Measurements from ENCODE around the gene DNAJB14. TPM values are rescaled to one million over a fixed set of nuclear protein-coding genes. Genes with fewer than 3 reads are reported as not detected.

DNAJB14 gene
- total and polyA plus RNA-seq, 2 experiments from 2014 or later = 24.9 to 27.3 TPM

GRCh38 chr4:99894998-99895397 is 51.4 kb downstream of the DNAJB14 start:
- Histone ChIP-seq H3K27ac (ENCODE audit: low read depth) (peak overlapping the region; percentile 93), H3K9me2 (ENCODE audit: insufficient read depth) (no peaks in the 10 kb centered on the region), H3F3A (replicated peaks; ENCODE audit: low read depth) (peaks cover 4% of the 10 kb centered on the region; the same call in 1 of the 2 replicates), H2AFZ (peak overlapping the region; percentile 98; the same call in 1 of the 2 replicates), H4K20me1 (replicated peaks; ENCODE audit: insufficient read depth) (no peaks in the 10 kb centered on the region), H3K36me3 (ENCODE audit: insufficient read depth) (no peaks in the 10 kb centered on the region), H3K79me2 (replicated peaks; ENCODE audit: insufficient read depth) (peaks cover 28% of the 10 kb centered on the region), H3K27me3 (ENCODE audit: insufficient read depth) (no peaks in the 10 kb centered on the region), H3K4me1 (ENCODE audit: insufficient read depth) (no peaks in the 10 kb centered on the region), H3K4me3 (peak overlapping the region; percentile 92), H3K4me2 (peak overlapping the region; percentile 90)
- Mint-ChIP-seq H3K36me3 (ENCODE audit: low read depth) (no peaks in the 10 kb centered on the region), H3K4me1 (peaks cover 8% of the 10 kb centered on the region), H3K4me3 (peak overlapping the region; percentile 97), H3K27ac (peak overlapping the region; percentile 94; the same call in 1 of the 2 replicates), H3K27me3 (ENCODE audit: insufficient read depth, low read depth, poor library complexity) (no peaks in the 10 kb centered on the region), H3K9me3 (no peaks in the 10 kb centered on the region)
- no peak for DNase-seq (ENCODE audit: low spot score)
- TF ChIP-seq POLR2AphosphoS5 (IDR thresholded peaks at IDR 0.05; ENCODE audit: low read depth) (no peak), REST (IDR thresholded peaks at IDR 0.05; ENCODE audit: unreplicated experiment) (no peak), ZNF331 (CRISPR knock-in tag; IDR thresholded peaks at IDR 0.05; ENCODE audit: low read depth) (no peak), STAT1 (IDR thresholded peaks at IDR 0.05; ENCODE audit: unreplicated experiment) (no peak)
- TF ChIP-seq, protein P1, sequence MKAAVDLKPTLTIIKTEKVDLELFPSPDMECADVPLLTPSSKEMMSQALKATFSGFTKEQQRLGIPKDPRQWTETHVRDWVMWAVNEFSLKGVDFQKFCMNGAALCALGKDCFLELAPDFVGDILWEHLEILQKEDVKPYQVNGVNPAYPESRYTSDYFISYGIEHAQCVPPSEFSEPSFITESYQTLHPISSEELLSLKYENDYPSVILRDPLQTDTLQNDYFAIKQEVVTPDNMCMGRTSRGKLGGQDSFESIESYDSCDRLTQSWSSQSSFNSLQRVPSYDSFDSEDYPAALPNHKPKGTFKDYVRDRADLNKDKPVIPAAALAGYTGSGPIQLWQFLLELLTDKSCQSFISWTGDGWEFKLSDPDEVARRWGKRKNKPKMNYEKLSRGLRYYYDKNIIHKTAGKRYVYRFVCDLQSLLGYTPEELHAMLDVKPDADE (IDR thresholded peaks at IDR 0.05) = no peak
- ATAC-seq = no peak

DNA sequence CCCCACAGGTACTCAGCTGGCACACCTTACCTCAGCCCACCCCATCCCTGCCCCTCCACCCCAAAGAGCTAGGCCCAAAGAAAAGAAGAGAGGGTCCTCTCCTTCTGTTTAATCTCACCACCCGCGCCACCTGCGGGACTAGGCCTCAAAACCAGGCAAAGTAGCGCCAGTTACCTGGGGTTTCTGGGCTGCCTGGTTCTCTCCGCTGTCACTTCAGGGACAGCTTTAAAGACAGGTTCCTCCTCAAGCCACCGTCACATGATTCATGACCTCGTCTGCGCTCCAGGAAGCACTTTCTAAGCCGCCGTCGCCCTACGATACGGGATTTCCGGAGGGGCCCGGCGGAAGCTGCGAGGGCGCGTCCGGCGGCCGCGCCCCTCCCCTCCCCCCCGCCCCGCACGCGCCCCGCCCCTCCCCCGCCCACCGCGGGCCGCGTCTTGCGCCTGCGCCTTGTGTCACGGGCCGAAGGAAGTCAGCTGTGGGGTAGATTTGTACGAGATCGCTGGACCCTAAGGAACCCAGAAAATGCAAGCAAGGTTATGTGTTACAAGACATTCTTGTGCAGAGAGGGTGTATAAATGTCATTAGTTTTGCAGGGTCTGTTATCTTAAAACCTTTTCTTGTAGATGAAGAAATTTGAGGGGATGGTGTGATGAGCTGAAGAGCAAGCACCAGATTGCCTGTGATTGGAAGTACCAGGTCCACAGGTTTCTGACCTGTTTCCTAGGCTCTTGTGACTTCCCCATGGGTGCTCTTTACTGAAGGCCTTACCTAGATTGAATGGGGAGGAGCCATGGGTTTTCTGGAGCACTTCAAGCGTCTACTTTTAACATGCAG is 52.0 kb downstream of the DNAJB14 start, which contains the start of gene LAMTOR3:
Gene LAMTOR3, minus strand, starts transcription at position 267 of the 837 bp plus-strand sequence. CDS start 464 bp downstream, outside the sequence.
- Mint-ChIP-seq H3K27me3 (ENCODE audit: insufficient read depth, low read depth, poor library complexity) (no peaks in the 10 kb centered on the region), H3K36me3 (ENCODE audit: low read depth) (no peaks in the 10 kb centered on the region), H3K9me3 (no peaks in the 10 kb centered on the region), H3K27ac (peak within 1 kb of the TSS; percentile 94), H3K4me1 (peaks cover 8% of the 10 kb centered on the region), H3K4me3 (peak within 1 kb of the TSS; percentile 97)
- TF ChIP-seq, protein P1 (IDR thresholded peaks at IDR 0.05) = peak; percentile 86
- TF ChIP-seq JUNB (IDR thresholded peaks at IDR 0.05; ENCODE audit: unreplicated experiment) (no peak), CREB1 (CRISPR knock-in tag; IDR thresholded peaks at IDR 0.05; ENCODE audit: low read depth) (peak; percentile 82), POLR2AphosphoS5 (IDR thresholded peaks at IDR 0.05; ENCODE audit: low read depth) (peak; percentile 93), REST (IDR thresholded peaks at IDR 0.05; ENCODE audit: unreplicated experiment) (no peak), STAT1 (IDR thresholded peaks at IDR 0.05; ENCODE audit: unreplicated experiment) (no peak), EZH2 (IDR thresholded peaks at IDR 0.05; ENCODE audit: low read depth, unreplicated experiment) (no peak)
- Histone ChIP-seq H3F3A (replicated peaks; ENCODE audit: low read depth) (peaks cover 4% of the 10 kb centered on the region; the same call in 1 of the 2 replicates), H3K27me3 (ENCODE audit: insufficient read depth) (no peaks in the 10 kb centered on the region), H3K4me2 (peak within 1 kb of the TSS; percentile 91), H3K27ac (ENCODE audit: low read depth) (peak within 1 kb of the TSS; percentile 93), H3K4me1 (ENCODE audit: insufficient read depth) (no peaks in the 10 kb centered on the region), H2AFZ (peak within 1 kb of the TSS; percentile 98; the same call in 1 of the 2 replicates), H4K20me1 (replicated peaks; ENCODE audit: insufficient read depth) (no peaks in the 10 kb centered on the region), H3K9me2 (ENCODE audit: insufficient read depth) (no peaks in the 10 kb centered on the region), H3K79me2 (replicated peaks; ENCODE audit: insufficient read depth) (peaks cover 28% of the 10 kb centered on the region), H3K4me3 (peak within 1 kb of the TSS; percentile 92), H3K36me3 (ENCODE audit: insufficient read depth) (no peaks in the 10 kb centered on the region)
- ATAC-seq (peak; percentile 98), DNase-seq (ENCODE audit: low spot score) (peak; percentile 96)
